H1 (cell line): ENCODE measurements around the gene ABCA2. TPM values are rescaled to one million over a fixed set of nuclear protein-coding genes. Genes with fewer than 3 reads are reported as not detected.
A peak's percentile ranks its signal among the peaks of the same experiment; 100 is the strongest.

Source experiments
- CTCF ChIA-PET: fragments of 300-600 bp; sonication (Branson Sonifier 250); formaldehyde crosslinking; loops from one replicate; lab custom pipeline; 2021; ENCODE audit not compliant: partially characterized antibody; lab: Charles Lee
- POLR2A ChIA-PET: fragments of 300-600 bp; sonication (Branson Sonifier 250); formaldehyde crosslinking; loops from one replicate; lab custom pipeline; 2021; ENCODE audit warnings: inconsistent platforms; ENCODE audit not compliant: partially characterized antibody; lab: Charles Lee
- DNase-seq, 2 experiments: peaks; one replicate each; pipeline versions ENCODE4 v3.0.0 to v3.0.0-alpha.2; 2010 to 2022; ENCODE audit warnings: low spot score in 2 of 2, low read depth in 1 of 2, mixed read lengths in 1 of 2
- FAIRE-seq: peaks from 2 replicates; lab custom pipeline; 2011; peaks lifted over from hg19 to GRCh38; lab: Jason Lieb, UNC
- H2AFZ ChIP-seq: 2 replicates; pipeline ENCODE4 v1.8.1; 2012; ENCODE audit warnings: low read length, inconsistent platforms
- H2AK5ac ChIP-seq: 2 replicates; pipeline ENCODE4 v1.6.1; 2013; ENCODE audit warnings: low read depth, low read length
- H2BK120ac ChIP-seq: replicated peaks from 2 replicates; pipeline ENCODE3; 2013; ENCODE audit warnings: low read depth, low read length, inconsistent platforms
- H2BK12ac ChIP-seq: 2 replicates; pipeline ENCODE4 v1.6.1; 2013; ENCODE audit warnings: low read depth, low read length
- H2BK15ac ChIP-seq: 2 replicates; pipeline ENCODE4 v1.6.1; 2013; ENCODE audit warnings: low read length
- H2BK20ac ChIP-seq: 2 replicates; pipeline ENCODE4 v1.6.1; 2013; ENCODE audit warnings: low read length
- H2BK5ac ChIP-seq: 2 replicates; pipeline ENCODE4 v1.6.1; 2013; ENCODE audit warnings: low read depth, low read length
- H3K14ac ChIP-seq: 2 replicates; pipeline ENCODE4 v1.6.1; 2013; ENCODE audit warnings: inconsistent platforms; ENCODE audit not compliant: insufficient read length
- H3K18ac ChIP-seq: 2 replicates; pipeline ENCODE4 v1.6.1; 2013; ENCODE audit warnings: low read length; ENCODE audit errors: extremely low read depth
- H3K23ac ChIP-seq: 2 replicates; pipeline ENCODE4 v1.6.1; 2013; ENCODE audit warnings: inconsistent platforms; ENCODE audit not compliant: insufficient read length
- H3K23me2 ChIP-seq: 2 replicates; pipeline ENCODE4 v1.6.1; 2013; ENCODE audit warnings: low read depth, low read length
- H3K27ac ChIP-seq: 2 replicates; pipeline ENCODE4 v1.6.1; 2011; ENCODE audit warnings: low read depth, low read length, inconsistent platforms
- H3K27me3 ChIP-seq, 4 experiments: replicated peaks in 1 of 4; 1 replicate in 1 of 4; 2 replicates in 3 of 4; pipeline versions ENCODE4 v1.6.1 to v1.8.1; 2011 to 2013; ENCODE audit warnings: low read length in 3 of 4, mild to moderate bottlenecking in 3 of 4, inconsistent platforms in 2 of 4, mixed read lengths in 2 of 4, moderate library complexity in 1 of 4; ENCODE audit not compliant: control insufficient read depth in 3 of 4, insufficient read depth in 3 of 4; ENCODE audit errors: extremely low read depth in 1 of 4
- H3K36me3 ChIP-seq, 4 experiments: 2 replicates each; pipeline versions ENCODE4 v1.6.1 to v1.8.1; 2011 to 2013; ENCODE audit warnings: mild to moderate bottlenecking in 4 of 4, low read length in 3 of 4, moderate library complexity in 2 of 4, control low read depth in 1 of 4, inconsistent platforms in 1 of 4; ENCODE audit not compliant: insufficient read depth in 4 of 4, control insufficient read depth in 2 of 4
- H3K4ac ChIP-seq: replicated peaks from 2 replicates; pipeline ENCODE3; 2013; ENCODE audit warnings: low read length, low read depth, mixed read lengths, inconsistent platforms; ENCODE audit not compliant: insufficient read length
- H3K4me1 ChIP-seq, 4 experiments: replicated peaks in 1 of 4; 1 replicate in 1 of 4; 2 replicates in 3 of 4; pipeline versions ENCODE4 v1.6.1 to v1.8.1; 2011 to 2013; ENCODE audit warnings: low read length in 3 of 4, inconsistent platforms in 2 of 4, mixed read lengths in 1 of 4; ENCODE audit not compliant: insufficient read depth in 4 of 4, control insufficient read depth in 3 of 4
- H3K4me2 ChIP-seq, 2 experiments: 2 replicates each; pipeline versions ENCODE4 v1.6.1 to v1.8.1; 2011 to 2013; ENCODE audit warnings: low read depth in 2 of 2, low read length in 2 of 2, control low read depth in 1 of 2, inconsistent platforms in 1 of 2, mild to moderate bottlenecking in 1 of 2; ENCODE audit not compliant: insufficient read depth in 1 of 2
- H3K4me3 ChIP-seq, 4 experiments: fragments of 200-600, 300-600 bp in 1 of 4; sonication (generic), shearing (Covaris generic), sonication (Bioruptor Twin) in 1 of 4; 2 replicates each; pipeline versions ENCODE4 v1.5.1 to v1.8.1; 2011 to 2016; ENCODE audit warnings: low read length in 4 of 4, low read depth in 3 of 4, control low read depth in 2 of 4, inconsistent platforms in 2 of 4, mild to moderate bottlenecking in 2 of 4, mixed read lengths in 1 of 4, moderate library complexity in 1 of 4; ENCODE audit not compliant: insufficient read depth in 2 of 4; ENCODE audit errors: extremely low read depth in 1 of 4
- H3K56ac ChIP-seq: replicated peaks from 2 replicates; pipeline ENCODE3; 2013; ENCODE audit warnings: low read depth, mild to moderate bottlenecking, mixed read lengths, low read length, inconsistent platforms; ENCODE audit not compliant: insufficient read length
- H3K79me1 ChIP-seq: 2 replicates; pipeline ENCODE4 v1.6.1; 2013; ENCODE audit warnings: low read depth, low read length, control low read depth
- H3K79me2 ChIP-seq, 2 experiments: 2 replicates each; pipeline versions ENCODE4 v1.6.1 to v1.8.1; 2012 to 2013; ENCODE audit warnings: low read length in 2 of 2, mild to moderate bottlenecking in 2 of 2, inconsistent platforms in 1 of 2; ENCODE audit not compliant: insufficient read depth in 2 of 2, control insufficient read depth in 1 of 2
- H3K9ac ChIP-seq, 4 experiments: replicated peaks in 1 of 4; 1 replicate in 1 of 4; 2 replicates in 3 of 4; pipeline versions ENCODE4 v1.6.1 to v1.8.1; 2011 to 2013; ENCODE audit warnings: low read depth in 3 of 4, low read length in 3 of 4, control low read depth in 2 of 4, mild to moderate bottlenecking in 2 of 4, moderate library complexity in 2 of 4, inconsistent platforms in 1 of 4; ENCODE audit errors: extremely low read depth in 1 of 4
- H3K9me3 ChIP-seq, 2 experiments: 2 replicates each; pipeline versions ENCODE4 v1.6.1 to v1.8.1; 2012 to 2013; ENCODE audit warnings: mild to moderate bottlenecking in 2 of 2, moderate library complexity in 2 of 2, control low read depth in 1 of 2, inconsistent platforms in 1 of 2, low read depth in 1 of 2, low read length in 1 of 2, mixed read lengths in 1 of 2; ENCODE audit not compliant: insufficient read depth in 2 of 2
- H4K20me1 ChIP-seq, 2 experiments: replicated peaks in 1 of 2; 2 replicates each; pipeline versions ENCODE3 to v1.8.1; 2011 to 2013; ENCODE audit warnings: inconsistent platforms in 2 of 2, low read length in 2 of 2, mild to moderate bottlenecking in 1 of 2; ENCODE audit not compliant: insufficient read depth in 2 of 2, control insufficient read depth in 1 of 2
- H4K5ac ChIP-seq: 2 replicates; pipeline ENCODE4 v1.6.1; 2013; ENCODE audit warnings: low read length, low read depth, mixed read lengths, inconsistent platforms; ENCODE audit not compliant: insufficient read length
- H4K8ac ChIP-seq: 2 replicates; pipeline ENCODE4 v1.8.0; 2013; ENCODE audit warnings: mild to moderate bottlenecking, moderate library complexity, low read length, inconsistent platforms; ENCODE audit not compliant: insufficient read depth; ENCODE audit errors: extremely low read depth
- H4K91ac ChIP-seq: replicated peaks from 2 replicates; pipeline ENCODE3; 2013; ENCODE audit warnings: low read length, mixed read lengths, inconsistent platforms; ENCODE audit not compliant: insufficient read length
- BRCA1 ChIP-seq: IDR thresholded peaks from 2 replicates; pipeline ENCODE4 v1.6.1; 2012; ENCODE audit warnings: low read depth, low read length, improper control_type of control experiment
- CBX5 ChIP-seq: fragments of 300-800, 300-1000 bp; sonication (generic); IDR thresholded peaks from 2 replicates; pipeline ENCODE4 v1.7.1; 2016; ENCODE audit warnings: antibody characterized with exemption, low read length, low read depth
- CEBPB ChIP-seq: IDR thresholded peaks from 2 replicates; pipeline ENCODE4 v1.6.1; 2012; ENCODE audit warnings: low read depth, low read length
- CHD1 ChIP-seq: IDR thresholded peaks from 2 replicates; pipeline ENCODE4 v1.6.1; 2012; ENCODE audit warnings: low read depth, low read length, improper control_type of control experiment
- KDM5A ChIP-seq: fragments of 200-600 bp; IDR thresholded peaks from 2 replicates; pipeline ENCODE4 v1.7.1; 2012; ENCODE audit warnings: mild to moderate bottlenecking, low read length, inconsistent platforms, mixed read lengths
- NRF1 ChIP-seq: IDR thresholded peaks from 2 replicates; pipeline ENCODE4 v1.6.1; 2011; ENCODE audit warnings: mild to moderate bottlenecking, low read depth, low read length, improper control_type of control experiment
- RBBP5 ChIP-seq: IDR thresholded peaks from 2 replicates; pipeline ENCODE4 v1.7.1; 2012; ENCODE audit warnings: low read depth, mild to moderate bottlenecking, inconsistent platforms, low read length, moderate library complexity, borderline replicate concordance
- SAP30 ChIP-seq: fragments of 300-600 bp; sonication (generic); IDR thresholded peaks from 2 replicates; pipeline ENCODE4 v1.7.1; 2012; ENCODE audit warnings: low read length, moderate library complexity, mild to moderate bottlenecking, inconsistent platforms; ENCODE audit not compliant: insufficient read depth, insufficient replicate concordance
- SIRT6 ChIP-seq: IDR thresholded peaks from one replicate; pipeline ENCODE4 v1.7.1; 2012; ENCODE audit warnings: low read length, inconsistent platforms
- SIX5 ChIP-seq: IDR thresholded peaks from 2 replicates; pipeline ENCODE4 v1.6.1; 2011; ENCODE audit warnings: mild to moderate bottlenecking, low read depth, low read length
- TBP ChIP-seq: IDR thresholded peaks from 2 replicates; pipeline ENCODE4 v1.6.1; 2011; ENCODE audit warnings: low read depth, low read length, improper control_type of control experiment
- WGBS, 2 experiments: shearing (Covaris generic) in 1 of 2; methylation state at CpG; one replicate each; pipeline versions ENCODE4 v1.1.6 to v1.1.7; 2013 to 2015; ENCODE audit warnings: low lambda C conversion rate in 2 of 2, mixed read lengths in 2 of 2, inconsistent platforms in 1 of 2, low coverage in 1 of 2, missing lambda C conversion rate in 1 of 2; ENCODE audit not compliant: insufficient replicate concordance in 2 of 2, insufficient coverage in 1 of 2, insufficient read length in 1 of 2; ENCODE audit errors: extremely low coverage in 1 of 2, missing lambda C conversion rate in 1 of 2; 5-methylcytosine and 5-hydroxymethylcytosine counted together
- polyA plus RNA-seq, 7 experiments: library from polyadenylated mRNA; depleted of rRNA in 3 of 7; stranded (reverse) in 5 of 7; unstranded in 2 of 7; fragments of >200 nt in 5 of 7; fragments of 200-250 nt in 2 of 7; gene quantifications; 1 replicate in 5 of 7; 2 replicates in 1 of 7; 4 replicates in 1 of 7; pipeline versions ENCODE4 v1.2.1 to v1.2.3, GENCODE V29; 2011 to 2013; ENCODE audit warnings: missing spikeins in 2 of 7, mixed read lengths in 2 of 7
- total RNA-seq: library from RNA; stranded (reverse); fragmentation: NEBNext Ultra II Directional; extraction: Animal tissue kit (Norgen Biotek cat#: 25700); gene quantifications from 2 replicates; pipeline ENCODE4 v1.2.1, GENCODE V29; 2021
- TF ChIP-seq, protein P1 (sequence below): IDR thresholded peaks from 2 replicates; pipeline ENCODE4 v1.6.1; 2011; ENCODE audit warnings: low read length, improper control_type of control experiment

The ABCA2 gene
- total and polyA plus RNA-seq, 2 of the 8 experiments (the other 6 are each of a cell fraction or from before 2014, with no cell fraction given), result 12.5 to 14.3 TPM

DNA sequence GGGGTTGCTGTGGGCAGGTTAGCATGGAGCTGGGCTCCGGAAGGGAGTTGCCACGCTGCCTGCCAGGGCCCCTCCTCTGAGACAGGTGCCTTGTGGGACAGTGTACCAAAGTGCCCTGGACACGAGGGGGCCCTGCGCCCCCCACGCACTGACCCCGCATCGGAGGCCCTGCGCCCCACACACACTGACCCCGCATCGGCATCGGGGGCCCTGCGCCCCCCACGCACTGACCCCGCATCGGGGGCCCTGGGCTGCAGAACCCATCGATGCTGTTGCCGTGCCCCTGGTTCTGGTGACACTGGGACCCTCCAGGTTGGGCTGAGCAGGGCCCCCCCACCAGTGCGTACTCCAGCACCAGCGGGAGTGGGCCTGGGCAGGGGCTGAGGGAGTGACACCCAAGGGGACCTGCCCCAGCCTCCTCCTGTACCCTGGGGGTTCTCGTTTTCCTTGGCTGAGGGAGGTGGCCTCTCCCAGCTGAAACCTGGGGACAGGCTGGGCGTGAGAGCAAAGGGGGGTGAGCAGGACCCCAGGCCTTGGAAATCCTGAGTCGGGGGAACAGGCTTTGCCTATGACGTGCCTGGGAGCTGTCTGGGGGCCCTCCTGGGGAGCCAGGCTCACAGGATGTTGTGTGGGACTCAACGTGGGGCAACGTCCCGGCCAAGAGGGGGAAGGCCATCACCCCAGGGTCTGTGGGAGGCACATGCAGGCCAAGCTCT is 35.4 kb upstream of the ABCA2 start:
- Histone ChIP-seq H3K9me3 (no peaks in the 10 kb centered on the region), H2AK5ac (no peak overlapping the region), H3K36me3 (no peaks in the 10 kb centered on the region), H3K56ac (no peak overlapping the region), H2BK15ac (no peak overlapping the region), H3K14ac (no peak overlapping the region), H3K23me2 (no peaks in the 10 kb centered on the region), H3K4ac (no peak overlapping the region), H3K4me3 (no peak overlapping the region), H2BK5ac (no peak overlapping the region), H3K9ac (no peak overlapping the region; a peak in 1 of 7 replicates), H3K4me1 (peaks cover 0 to 10% (median 3%) of the 10 kb centered on the region in 4 experiments; a peak in 5 of 7 replicates), H4K8ac (no peak overlapping the region), H3K79me1 (no peaks in the 10 kb centered on the region), H3K23ac (no peak overlapping the region), H3K79me2 (no peaks in the 10 kb centered on the region), H3K27me3 (peaks cover 0 to under 1% (median 0%) of the 10 kb centered on the region in 4 experiments; a peak in 1 of 7 replicates), H2BK12ac (no peak overlapping the region), H3K18ac (peak overlapping the region; percentile 60; the same call in 1 of the 2 replicates), H4K91ac (no peak overlapping the region), H2BK20ac (no peak overlapping the region), H4K20me1 (peaks cover 13% of the 10 kb centered on the region in 2 experiments), H3K4me2 (no peak overlapping the region), H2BK120ac (no peak overlapping the region), H2AFZ (no peak overlapping the region), H4K5ac (no peak overlapping the region), H3K27ac (no peak overlapping the region)
- no peak for FAIRE-seq
- 88% methylated on average over 9 of the region's 26 CpGs; no CpG with 5 or more reads in 1 of the 2 experiments for WGBS, 2 experiments
- ChIA-PET CTCF (interaction anchor here (0.6 to 13.5 kb wide), 39 partner anchors 6 to 766 kb away, joined by 3 to 291 read pairs (median 4); partner anchors contain the start of genes ABCA2, ENTPD2, FUT7 and GRIN1), POLR2A (interaction anchor here (1.1 to 1.5 kb wide), 6 partner anchors 9 to 155 kb away, joined by 3 to 7 read pairs (median 4); no protein-coding TSS in a partner anchor)
- no peak for DNase-seq
- TF ChIP-seq SIRT6, result no peak
- no peak for TF ChIP-seq KDM5A
- TF ChIP-seq CHD1, result no peak
- no peak for TF ChIP-seq SAP30
- TF ChIP-seq, protein P1, sequence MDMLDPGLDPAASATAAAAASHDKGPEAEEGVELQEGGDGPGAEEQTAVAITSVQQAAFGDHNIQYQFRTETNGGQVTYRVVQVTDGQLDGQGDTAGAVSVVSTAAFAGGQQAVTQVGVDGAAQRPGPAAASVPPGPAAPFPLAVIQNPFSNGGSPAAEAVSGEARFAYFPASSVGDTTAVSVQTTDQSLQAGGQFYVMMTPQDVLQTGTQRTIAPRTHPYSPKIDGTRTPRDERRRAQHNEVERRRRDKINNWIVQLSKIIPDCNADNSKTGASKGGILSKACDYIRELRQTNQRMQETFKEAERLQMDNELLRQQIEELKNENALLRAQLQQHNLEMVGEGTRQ, result no peak
- TF ChIP-seq BRCA1, result no peak
- TF ChIP-seq CEBPB, result no peak
- no peak for TF ChIP-seq TBP
- no peak for TF ChIP-seq NRF1
- no peak for TF ChIP-seq CBX5
- no peak for TF ChIP-seq SIX5
- TF ChIP-seq RBBP5, result no peak
